ENCODE measurements around the gene AHCTF1.

Gene AHCTF1, protein sequence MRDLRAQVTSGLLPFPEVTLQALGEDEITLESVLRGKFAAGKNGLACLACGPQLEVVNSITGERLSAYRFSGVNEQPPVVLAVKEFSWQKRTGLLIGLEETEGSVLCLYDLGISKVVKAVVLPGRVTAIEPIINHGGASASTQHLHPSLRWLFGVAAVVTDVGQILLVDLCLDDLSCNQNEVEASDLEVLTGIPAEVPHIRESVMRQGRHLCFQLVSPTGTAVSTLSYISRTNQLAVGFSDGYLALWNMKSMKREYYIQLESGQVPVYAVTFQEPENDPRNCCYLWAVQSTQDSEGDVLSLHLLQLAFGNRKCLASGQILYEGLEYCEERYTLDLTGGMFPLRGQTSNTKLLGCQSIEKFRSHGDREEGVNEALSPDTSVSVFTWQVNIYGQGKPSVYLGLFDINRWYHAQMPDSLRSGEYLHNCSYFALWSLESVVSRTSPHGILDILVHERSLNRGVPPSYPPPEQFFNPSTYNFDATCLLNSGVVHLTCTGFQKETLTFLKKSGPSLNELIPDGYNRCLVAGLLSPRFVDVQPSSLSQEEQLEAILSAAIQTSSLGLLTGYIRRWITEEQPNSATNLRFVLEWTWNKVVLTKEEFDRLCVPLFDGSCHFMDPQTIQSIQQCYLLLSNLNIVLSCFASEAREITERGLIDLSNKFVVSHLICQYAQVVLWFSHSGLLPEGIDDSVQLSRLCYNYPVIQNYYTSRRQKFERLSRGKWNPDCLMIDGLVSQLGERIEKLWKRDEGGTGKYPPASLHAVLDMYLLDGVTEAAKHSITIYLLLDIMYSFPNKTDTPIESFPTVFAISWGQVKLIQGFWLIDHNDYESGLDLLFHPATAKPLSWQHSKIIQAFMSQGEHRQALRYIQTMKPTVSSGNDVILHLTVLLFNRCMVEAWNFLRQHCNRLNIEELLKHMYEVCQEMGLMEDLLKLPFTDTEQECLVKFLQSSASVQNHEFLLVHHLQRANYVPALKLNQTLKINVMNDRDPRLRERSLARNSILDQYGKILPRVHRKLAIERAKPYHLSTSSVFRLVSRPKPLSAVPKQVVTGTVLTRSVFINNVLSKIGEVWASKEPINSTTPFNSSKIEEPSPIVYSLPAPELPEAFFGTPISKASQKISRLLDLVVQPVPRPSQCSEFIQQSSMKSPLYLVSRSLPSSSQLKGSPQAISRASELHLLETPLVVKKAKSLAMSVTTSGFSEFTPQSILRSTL (N-terminal part only)

DNA sequence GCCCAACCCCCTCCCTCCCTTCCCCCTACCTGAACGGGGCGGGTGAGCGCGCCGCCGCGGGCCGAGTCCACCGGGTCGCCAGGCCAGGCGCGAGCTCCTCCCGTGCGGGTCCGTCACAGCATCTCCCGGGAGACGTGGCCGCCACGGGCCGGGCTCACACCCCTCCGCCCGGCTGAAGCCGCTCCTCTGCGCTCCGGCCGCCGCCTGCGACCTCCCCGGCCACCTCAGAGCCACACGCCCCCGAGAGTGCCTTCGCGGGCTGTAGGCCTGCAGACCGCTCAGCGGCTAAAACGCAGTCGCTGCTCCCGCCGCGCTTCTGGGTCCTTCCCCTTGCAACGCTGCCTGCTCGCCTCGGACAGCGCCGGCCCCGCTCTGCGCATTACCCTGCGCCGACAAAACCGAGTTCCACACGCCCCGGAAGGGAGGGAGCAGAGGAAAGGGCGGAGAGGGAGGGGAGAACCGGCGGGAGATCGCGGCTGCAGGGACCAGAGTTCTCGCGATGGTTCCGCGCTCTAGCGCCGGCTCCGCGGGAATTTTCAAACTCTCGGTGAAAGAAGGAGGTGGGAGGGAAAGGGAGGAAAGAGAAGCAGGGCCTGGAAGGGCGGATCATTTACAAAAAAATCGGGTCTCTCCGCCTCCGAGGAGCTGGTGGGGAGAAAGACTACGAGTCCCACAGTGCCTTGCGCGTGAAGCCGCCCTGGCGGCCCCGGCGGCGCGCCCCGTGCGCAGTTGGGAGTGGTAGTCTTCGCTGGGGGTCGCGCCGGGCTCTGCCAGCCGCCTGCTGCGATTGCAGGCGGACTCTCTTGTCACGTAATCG is at the start of gene AHCTF1:
Gene AHCTF1 (minus strand): TSS at position 400 of the 817 bp plus-strand sequence. CDS start 13,578 bp downstream, outside the sequence.
- DNase-seq (peak; percentile 93), ATAC-seq (peak; percentile 95)

DNA sequence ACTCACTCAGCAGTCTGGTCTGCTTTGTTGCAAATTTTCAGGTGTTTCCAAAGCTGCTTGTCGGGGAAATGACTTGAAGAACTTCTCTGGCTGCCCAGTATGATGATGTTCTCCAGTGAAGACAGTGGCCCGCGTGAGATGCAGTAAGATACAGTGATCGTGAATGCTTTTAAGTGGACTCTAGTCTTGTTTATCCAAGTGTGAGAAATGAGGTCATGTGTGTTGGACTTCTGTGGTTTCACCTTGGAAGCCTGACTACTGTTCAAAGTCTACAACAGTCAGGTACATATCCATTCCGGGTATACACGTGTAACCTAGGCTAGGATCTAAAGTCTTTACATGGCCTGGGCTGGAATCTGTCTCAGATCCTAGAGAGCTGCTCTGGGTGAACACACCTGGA is 47.0 kb upstream of the AHCTF1 start:
- ATAC-seq (no peak), DNase-seq (no peak)

DNA sequence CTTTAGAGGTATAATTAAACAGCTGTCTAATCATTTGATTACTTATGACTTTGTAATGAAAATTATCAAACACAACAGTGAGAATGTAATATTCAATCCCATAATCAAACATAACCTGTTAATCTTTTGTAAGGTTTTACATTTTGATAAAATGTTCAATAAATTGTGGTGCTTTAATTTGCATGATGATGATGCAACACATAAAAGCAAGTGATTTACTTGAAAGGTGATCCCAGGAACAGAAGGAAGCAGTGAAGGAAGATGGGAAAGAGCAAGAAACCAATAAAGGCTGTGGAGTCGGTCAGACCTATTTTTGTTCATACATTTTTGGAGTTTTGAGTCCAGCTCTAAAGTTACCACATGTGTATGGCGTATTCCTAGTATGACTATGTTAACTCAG is 46.5 kb upstream of the AHCTF1 start:
- no peak for DNase-seq
- ATAC-seq = no peak

DNA sequence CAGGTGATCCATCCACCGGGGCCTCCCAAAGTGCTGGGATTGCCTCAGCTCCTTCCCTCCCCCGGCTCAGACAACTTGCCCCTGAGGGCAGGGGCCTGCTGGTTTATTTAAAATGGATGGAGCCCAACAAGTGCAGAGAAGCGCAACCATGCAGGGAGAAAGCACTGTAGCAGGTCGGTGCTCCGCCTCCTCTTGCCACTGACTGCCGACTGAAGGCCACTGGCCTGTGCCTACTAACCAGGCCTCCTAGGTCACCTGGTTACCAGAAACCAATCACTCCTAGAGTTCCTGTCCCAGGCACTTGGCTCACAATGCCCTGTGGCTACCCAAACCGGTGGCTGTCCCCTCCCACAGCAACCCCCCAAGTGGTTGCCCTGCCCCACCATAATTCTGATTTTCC is 40.2 kb upstream of the AHCTF1 start:
- ATAC-seq (no peak), DNase-seq (no peak)

DNA sequence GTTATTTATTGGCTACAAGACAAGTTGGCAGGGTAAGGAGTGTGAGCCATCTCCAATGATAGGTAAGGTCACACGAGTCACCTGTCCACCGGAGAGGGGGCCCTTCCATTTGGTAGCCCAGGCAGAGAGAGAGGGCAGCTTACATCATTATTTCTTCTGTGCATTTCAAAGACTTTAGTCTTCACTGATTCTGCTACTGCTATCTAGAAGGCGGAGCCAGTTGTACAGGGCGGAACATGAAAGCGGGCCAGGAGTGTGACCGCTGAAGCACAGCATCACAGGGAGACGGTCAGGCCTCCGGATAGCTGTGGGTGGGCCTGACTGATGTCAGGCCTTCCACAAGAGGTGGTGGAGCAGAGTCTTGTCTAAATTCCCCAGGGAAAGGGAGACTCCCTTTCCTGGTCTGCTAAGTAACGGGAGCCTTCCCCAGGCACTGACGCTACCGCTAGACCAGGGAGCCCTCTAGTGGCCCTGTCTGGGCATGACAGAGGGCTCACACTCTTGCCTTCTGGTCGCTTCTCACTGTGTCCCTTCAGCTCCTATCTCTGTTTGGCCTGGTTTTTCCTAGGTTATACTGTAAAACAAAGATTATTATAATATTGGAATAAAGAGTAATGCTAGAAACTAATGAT is 39.5 kb upstream of the AHCTF1 start:
- DNase-seq = peak; percentile 59

DNA sequence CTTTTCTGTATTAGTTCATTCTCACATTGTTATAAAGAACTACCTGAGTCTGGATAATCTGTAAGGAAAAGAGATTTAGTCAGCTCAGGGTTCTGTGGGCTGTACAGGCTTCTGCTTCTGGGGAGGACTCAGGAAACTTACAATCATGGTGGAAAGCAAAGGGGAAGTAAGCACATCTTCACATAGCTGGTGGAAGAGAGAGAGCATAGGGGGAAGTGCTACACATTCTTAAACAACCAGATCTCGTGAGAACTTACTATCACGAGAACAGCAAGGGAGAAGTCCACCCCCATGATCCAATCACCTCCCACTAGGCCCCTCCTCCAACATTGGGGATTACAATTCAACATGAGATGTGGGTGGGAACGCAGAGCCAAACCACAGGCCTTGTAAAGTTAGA is 37.9 kb upstream of the AHCTF1 start:
- no peak for DNase-seq
- no peak for ATAC-seq

More for the DNA sequence above, 39.5 kb upstream of the AHCTF1 start:
- ATAC-seq = no peak

DNA sequence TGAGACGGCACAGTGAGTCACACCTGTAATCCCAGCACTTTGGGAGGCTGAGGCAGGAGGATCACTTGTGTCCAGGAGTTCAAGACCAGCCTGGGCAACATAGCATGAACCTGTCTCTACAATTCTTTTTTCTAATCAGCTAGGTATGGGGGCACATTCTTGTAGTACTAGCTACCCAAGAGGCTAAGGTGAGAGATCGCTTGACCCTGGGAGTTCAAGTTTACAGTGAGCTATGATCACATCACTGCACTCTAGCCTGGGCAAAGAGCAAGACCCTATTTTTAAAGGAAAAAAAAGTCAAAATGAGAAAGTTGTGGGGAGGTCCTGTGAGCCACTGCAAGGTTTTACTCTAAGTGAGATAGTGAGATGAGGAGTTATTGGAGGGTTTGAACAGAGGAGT is 34.8 kb upstream of the AHCTF1 start:
- no peak for ATAC-seq
- DNase-seq = no peak

DNA sequence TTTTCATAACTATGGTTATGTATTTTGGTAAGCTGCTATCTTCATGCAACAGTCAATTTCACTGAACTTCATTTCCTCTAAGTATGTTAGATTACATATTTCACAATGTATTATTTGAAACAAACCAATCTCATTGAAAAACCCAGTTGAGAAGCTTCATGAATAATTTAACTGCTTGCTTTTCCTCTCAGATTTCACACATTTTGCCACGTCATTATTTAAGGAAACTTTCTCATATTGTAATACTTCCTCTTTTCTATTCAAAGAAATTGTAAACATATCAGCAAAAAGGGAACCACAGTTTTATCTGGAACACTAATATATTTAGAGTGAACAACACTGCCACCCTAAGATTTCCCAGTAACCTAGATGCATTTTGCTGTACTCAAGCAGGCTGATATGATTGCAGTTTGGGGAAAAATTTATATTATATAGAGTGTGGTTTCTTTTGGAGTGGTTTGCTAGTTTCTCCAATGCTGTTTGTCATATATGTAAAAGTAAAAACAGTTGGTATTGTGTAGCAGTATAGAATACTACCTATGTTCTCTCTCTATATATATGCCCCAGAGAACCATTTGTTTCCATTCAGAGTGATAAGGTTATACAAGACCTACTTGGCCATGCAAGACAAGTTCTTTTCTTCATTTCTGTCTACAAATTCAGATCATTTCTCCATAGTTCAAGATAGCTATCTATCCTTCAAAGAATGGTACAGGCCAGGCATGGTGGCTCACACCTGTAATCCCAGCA is 28.4 kb upstream of the AHCTF1 start:
- ATAC-seq (no peak), DNase-seq (no peak)

DNA sequence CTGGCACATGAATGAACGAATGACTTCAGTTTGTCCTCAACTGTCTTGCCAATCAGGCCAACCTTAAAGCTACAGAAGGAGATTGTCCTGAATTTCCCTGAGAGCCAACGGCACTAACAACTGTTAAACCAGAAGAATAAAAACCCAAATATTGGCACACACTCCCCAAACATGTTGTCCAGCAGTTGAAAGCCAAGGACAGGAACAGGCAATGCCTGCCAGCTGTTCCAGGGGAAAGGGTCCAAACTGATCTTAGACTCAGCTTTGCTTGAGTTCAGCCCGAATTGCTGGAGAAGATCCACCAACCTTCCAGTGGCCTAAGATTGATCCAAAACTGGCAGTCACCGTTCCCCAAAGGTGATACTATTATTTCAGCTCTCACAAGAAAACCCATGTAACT is 22.4 kb upstream of the AHCTF1 start:
- no peak for ATAC-seq
- no peak for DNase-seq

DNA sequence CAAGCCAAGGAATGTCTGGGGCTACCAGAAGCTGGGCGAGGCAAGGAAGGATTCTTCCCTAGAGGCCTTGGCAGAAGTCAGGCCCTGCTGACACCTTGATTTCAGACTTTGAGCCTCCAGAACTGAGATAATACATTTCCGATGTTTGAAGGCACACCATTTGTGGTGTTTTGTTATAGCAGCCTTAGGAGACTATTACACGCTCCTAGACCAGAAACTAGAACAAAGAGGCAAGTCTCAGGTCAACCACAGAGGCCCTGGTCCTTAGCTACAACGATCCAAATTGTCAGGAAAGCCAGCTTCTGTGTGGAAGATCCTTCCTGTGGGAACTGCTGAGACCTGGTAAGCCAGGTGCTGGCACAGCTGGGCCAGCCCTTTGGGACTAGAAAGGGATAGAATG is 19.7 kb upstream of the AHCTF1 start:
- ATAC-seq (no peak), DNase-seq (no peak)

DNA sequence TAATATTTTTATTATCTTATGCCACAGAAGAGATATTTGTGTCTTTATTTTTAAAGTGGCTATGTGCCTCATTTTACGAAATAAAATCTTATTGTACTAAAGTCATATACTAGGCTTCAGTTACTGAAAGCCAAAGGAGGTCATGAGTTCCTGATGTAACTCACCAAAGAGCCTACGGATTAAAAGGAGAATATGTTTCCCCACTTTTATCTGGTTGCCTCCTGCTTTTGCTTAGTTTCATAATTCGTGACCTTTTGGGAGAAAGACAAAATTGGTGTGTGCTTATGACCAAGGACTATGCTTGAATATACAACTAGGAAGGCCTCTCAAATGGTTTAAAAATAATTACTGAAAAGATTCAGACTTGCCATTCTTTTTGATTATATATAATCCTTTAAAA is 18.2 kb upstream of the AHCTF1 start:
- DNase-seq (no peak), ATAC-seq (no peak)

DNA sequence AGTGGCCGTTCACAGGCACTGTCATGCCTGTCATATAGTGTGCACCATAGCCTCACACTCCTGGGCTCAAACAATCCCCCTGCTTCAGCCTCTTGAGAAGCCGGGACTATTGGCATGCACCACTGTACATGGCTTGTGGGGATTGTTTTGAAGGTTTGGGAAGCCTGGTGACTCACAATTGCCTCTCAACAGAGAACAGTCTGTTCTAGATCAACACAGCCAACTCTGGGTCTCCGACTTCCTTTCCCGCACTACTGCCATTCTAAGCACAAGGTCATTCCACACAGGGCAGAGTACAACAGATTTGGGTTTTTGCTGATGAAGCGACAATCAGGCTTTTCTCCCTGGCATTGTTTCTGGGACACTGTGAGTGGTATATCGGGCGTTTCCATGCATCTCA is 15.5 kb upstream of the AHCTF1 start:
- DNase-seq (no peak), ATAC-seq (no peak)

DNA sequence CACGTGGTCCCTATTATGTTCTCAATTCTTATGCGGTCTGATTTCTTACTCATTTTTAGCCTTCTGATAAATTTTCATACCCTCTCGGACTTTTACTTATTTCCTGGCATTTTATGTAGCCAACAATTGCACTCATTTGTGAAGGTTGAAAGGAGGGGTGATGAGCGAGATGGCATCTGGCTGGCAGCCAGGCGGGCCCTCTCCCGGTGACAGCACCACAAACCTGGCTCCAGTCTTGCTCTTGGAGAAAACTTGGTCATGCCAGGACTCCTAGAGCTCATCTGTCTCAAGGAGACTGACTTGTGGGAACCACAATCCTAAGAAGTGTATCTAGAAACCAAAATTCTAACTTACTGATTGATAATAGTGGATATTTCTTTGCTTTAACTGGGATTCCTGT is 14.6 kb upstream of the AHCTF1 start:
- DNase-seq (no peak), ATAC-seq (no peak)

DNA sequence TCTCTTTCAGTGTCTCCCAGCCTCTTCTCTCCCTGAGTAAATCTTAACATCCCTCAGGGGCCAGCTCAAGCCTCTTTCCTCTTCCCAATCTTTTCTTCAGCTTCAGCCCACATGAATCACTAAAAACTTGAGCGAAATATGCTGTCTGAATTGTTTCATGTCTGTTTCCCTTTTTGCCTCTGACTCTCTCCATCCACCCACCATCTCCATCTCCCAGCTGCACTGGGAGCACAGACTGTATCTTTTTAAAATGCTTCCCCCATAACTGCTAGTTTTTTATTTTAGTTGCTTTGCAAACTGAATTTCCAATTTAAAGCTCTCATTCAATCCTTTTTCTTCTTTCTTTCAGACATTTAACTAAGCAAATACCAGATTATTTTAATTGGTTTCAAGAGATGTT is 3.0 kb upstream of the AHCTF1 start:
- DNase-seq = no peak
- ATAC-seq = no peak

DNA sequence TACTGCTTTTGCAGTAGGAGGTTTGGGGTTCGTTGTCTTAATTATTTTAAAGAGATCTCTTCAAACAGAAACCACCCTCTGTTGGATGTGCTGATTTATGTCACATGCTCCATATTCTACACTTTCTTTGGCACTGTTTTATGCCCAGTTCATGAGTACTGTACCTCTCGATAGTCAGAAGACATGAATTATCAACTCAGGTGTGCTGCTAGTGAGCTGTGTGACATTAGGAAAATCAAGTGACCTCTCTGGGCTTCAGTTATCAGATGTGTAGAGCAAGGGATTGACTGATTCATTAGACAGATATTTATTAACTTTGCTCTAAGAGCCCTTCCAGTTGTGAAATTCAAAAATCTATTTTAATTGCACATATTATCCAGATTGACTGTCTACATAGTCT is 2.1 kb upstream of the AHCTF1 start:
- ATAC-seq (no peak), DNase-seq (no peak)

DNA sequence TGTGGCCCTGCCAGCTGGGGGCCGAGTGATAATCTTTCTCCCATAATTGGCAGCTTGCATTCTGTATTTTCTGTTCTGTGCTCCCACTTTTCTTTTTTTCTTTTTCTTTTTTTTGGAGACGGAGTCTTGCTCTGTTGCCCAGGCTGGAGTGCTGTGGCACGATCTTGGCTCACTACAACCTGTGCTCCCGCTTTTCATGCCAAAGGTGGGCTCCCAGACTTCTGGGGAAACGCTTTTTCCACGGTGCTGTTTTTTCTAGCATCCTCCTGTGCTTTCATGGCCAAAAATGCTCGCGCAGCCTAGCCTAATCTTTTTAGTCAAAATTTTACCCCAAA is 585 bp upstream of the AHCTF1 start:
- no peak for ATAC-seq
- DNase-seq = no peak

DNA sequence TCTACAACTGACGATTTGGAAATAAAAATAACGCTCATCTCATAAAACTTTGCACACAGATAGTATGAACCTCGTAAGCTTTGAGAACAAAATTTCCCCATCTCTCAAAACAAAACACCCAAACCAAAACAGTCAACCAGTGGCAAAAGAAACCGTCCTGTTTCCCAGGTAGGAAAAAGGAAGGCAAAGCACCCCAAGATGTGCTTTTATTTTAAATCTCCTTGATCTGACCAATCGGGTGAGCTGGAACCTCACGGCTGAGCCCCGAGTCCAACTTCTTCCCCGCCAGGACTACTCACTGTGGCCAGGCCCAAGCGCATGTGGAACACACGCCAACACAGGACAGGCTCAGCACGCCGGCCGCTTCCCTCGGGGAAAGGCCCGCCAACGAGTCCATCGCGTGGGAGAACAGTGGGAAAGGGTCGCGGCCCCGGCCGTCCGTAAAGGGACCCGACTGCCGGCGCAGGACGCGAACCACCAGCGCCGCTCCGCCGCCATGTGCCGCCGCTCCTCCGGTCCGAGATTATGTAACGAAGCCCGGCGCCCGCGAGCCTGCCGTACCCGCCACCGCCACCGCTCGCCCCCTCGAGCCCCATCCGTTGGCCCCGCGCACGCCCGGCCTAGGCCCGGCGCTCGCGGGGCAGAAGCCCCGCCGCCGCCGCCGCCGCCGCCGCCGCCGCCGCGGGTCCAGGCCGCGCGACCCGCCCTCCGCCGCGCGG is 759 bp downstream of the AHCTF1 start:
- ATAC-seq = no peak
- DNase-seq = peak; percentile 57

DNA sequence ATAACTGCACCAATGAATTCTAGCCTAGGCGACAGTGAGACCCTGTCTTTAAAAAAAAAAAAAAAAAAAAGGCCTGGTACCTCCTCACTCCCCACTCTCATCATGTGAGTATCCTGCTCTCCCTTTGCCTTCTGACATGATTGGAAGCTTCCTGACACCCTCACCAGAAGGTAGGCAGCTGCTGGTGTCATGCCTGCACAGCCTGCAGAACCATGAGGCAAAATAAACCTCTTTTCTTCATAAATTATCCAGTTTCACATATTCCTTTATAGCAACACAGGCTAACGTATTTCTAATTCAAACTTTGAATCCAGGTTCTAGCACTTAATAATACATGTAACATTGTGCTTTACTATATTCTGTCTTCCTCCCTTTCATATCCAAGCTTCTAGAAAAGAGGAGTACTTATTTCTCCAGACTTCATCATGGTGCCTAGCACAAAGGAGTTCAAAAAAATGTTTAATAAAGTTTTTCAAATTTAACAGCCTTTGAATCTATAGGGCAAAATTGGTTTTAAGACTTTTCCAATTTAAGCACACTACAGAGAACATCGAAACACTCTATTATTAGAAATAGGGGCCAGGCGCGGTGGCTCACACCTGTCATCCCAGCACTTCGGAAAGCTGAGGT is 5.6 kb downstream of the AHCTF1 start:
- DNase-seq (no peak), ATAC-seq (no peak)

DNA sequence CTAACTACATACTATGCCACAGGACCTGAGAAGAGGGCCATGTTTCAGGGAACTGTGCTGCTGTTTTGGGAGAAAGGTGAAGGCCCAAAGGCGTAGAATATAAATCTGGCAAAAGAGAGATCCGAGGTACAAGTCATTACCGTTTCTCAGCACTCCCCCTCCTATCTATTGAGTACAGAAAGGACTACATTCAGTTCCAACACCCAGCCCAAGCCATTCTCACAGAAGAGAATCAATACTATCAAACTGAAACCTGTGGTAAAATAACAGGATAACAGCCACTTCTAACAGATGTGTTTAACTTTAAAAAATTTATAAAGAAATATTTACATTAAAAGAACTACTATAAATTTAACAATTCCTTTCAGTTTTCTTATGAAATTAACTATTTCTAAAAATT is 7.8 kb downstream of the AHCTF1 start:
- no peak for DNase-seq
- ATAC-seq = no peak

DNA sequence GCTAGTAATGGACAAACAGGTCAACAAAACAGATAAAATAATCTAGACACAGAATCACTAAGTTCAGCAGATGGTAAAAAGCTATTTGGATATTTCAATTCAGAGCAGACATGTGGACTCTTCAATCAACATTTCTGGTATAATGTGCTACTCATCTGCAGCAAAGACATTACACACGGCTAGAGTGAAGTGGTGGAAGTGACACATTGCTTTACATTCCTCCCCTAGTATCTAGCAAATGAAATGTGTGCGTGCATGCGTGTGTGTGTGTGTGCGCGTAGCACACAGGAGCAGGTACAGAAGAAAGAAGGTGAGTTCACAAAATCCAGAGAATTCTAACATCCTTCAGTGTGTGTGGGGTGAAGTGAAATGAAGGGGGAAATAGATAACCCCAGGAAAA is 8.3 kb downstream of the AHCTF1 start:
- DNase-seq = no peak
- ATAC-seq = no peak

All from stimulated activated naive CD8-positive, alpha-beta T cell treated with anti-CD3 and anti-CD28 coated beads, Interleukin-15, Interleukin-2, amounts not matched to agents 100 U/mL and 50 U/mL, for 24 hours (primary cell).